H1 (cell line): ENCODE data around the gene OMG. TPM values are rescaled to one million over a fixed set of nuclear protein-coding genes. Genes with fewer than 3 reads are reported as not detected.

Experiments used
- NANOG ChIP-seq: IDR thresholded peaks from 2 replicates; pipeline ENCODE4 v1.6.1; 2011; ENCODE audit warnings: low read length, low read depth, mild to moderate bottlenecking, inconsistent platforms; ENCODE audit not compliant: insufficient read depth, poor library complexity, severe bottlenecking
- RAD21 ChIP-seq, 2 experiments: IDR thresholded peaks in 1 of 2; conservative IDR thresholded peaks in 1 of 2; 2 replicates each; pipeline ENCODE4 v1.6.1; 2011; ENCODE audit warnings: low read depth in 2 of 2, low read length in 2 of 2, improper control_type of control experiment in 1 of 2, inconsistent platforms in 1 of 2, mild to moderate bottlenecking in 1 of 2, moderate library complexity in 1 of 2
- RFX5 ChIP-seq: IDR thresholded peaks from 2 replicates; pipeline ENCODE4 v1.6.1; 2011; ENCODE audit warnings: low read depth, low read length, improper control_type of control experiment, borderline replicate concordance
- polyA plus RNA-seq, 7 experiments: library from polyadenylated mRNA; depleted of rRNA in 3 of 7; stranded (reverse) in 5 of 7; unstranded in 2 of 7; fragments of >200 nt in 5 of 7; fragments of 200-250 nt in 2 of 7; gene quantifications; 1 replicate in 5 of 7; 2 replicates in 1 of 7; 4 replicates in 1 of 7; pipeline versions ENCODE4 v1.2.1 to v1.2.3, GENCODE V29; 2011 to 2013; ENCODE audit warnings: missing spikeins in 2 of 7, mixed read lengths in 2 of 7
- total RNA-seq: library from RNA; stranded (reverse); fragmentation: NEBNext Ultra II Directional; extraction: Animal tissue kit (Norgen Biotek cat#: 25700); gene quantifications from 2 replicates; pipeline ENCODE4 v1.2.1, GENCODE V29; 2021
- TF ChIP-seq, protein P1 (sequence below): IDR thresholded peaks from 2 replicates; pipeline ENCODE4 v1.6.1; 2012; ENCODE audit warnings: low read length, inconsistent platforms

OMG gene
- total and polyA plus RNA-seq, 2 of the 8 experiments (the other 6 are each of a cell fraction or from before 2014, with no cell fraction given) = not detected

DNA sequence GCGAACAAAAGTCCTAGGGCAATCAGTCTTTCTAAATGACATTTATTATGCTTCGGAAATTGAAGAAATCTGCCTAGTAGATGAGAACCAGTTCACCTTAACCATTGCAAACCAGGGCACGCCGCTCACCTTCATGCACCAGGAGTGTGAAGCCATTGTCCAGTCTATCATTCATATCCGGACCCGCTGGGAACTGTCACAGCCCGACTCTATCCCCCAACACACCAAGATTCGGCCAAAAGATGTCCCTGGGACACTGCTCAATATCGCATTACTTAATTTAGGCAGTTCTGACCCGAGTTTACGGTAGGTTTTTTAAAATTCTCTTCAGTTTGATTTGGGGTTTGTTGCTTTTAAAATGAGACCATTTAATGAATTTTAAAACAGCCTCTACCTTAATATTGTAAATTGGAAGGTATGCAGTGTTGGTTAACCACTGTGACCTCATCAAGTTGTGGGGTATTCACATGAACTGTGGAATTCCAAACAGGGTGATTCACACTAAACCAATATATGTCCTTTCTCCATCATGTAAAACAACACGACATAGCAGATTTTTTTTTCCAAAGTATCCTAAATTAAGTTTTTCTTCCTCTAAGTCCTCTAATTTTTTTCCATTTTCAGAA lies 30.6 kb upstream of the OMG start (continued):
- TF ChIP-seq RAD21 (IDR thresholded peaks at IDR 0.05 in 1 of 2, conservative IDR thresholded peaks at IDR 0.05 in 1 of 2; ENCODE audit: low read depth in 2 of 2, low read length in 2 of 2) (no peak), NANOG (no peak), RFX5 (no peak)
- TF ChIP-seq, protein P1, sequence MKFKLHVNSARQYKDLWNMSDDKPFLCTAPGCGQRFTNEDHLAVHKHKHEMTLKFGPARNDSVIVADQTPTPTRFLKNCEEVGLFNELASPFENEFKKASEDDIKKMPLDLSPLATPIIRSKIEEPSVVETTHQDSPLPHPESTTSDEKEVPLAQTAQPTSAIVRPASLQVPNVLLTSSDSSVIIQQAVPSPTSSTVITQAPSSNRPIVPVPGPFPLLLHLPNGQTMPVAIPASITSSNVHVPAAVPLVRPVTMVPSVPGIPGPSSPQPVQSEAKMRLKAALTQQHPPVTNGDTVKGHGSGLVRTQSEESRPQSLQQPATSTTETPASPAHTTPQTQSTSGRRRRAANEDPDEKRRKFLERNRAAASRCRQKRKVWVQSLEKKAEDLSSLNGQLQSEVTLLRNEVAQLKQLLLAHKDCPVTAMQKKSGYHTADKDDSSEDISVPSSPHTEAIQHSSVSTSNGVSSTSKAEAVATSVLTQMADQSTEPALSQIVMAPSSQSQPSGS = no peak
